ENCODE data around the gene ANAPC5.
"Not testable (repeated sequence)": the region's sequence is repeated elsewhere in the genome, so short reads cannot be mapped to it uniquely, and the experiment has no call there.

Gene ANAPC5

GRCh38 chr12:121310231-121310630, 42.0 kb downstream of the ANAPC5 start:
- DNase-seq = not testable (repeated sequence)

- DNase-seq = not testable (repeated sequence)
Observed at GRCh38 chr12:121307397-121307796, 44.8 kb downstream of the ANAPC5 start.

- DNase-seq = no peak
Observed at GRCh38 chr12:121304306-121304705, 47.9 kb downstream of the ANAPC5 start.

- peak; percentile 17 to 21 for DNase-seq
Observed at GRCh38 chr12:121301876-121302275, 50.3 kb downstream of the ANAPC5 start.

GRCh38 chr12:121300083-121300819, 52.0 kb downstream of the ANAPC5 start:
- DNase-seq = no peak

GRCh38 chr12:121299662-121300061, 52.5 kb downstream of the ANAPC5 start:
- DNase-seq = no peak

- DNase-seq = not testable (repeated sequence)
Observed at GRCh38 chr12:121298411-121298810, 53.8 kb downstream of the ANAPC5 start.

- peak; percentile 52 to 55 for DNase-seq
Observed at GRCh38 chr12:121297435-121297991, 54.7 kb downstream of the ANAPC5 start.

- DNase-seq = peak; percentile 81 to 92
Observed at GRCh38 chr12:121296618-121297434, 55.4 kb downstream of the ANAPC5 start, which contains the start of gene CAMKK2. CAMKK2 (minus strand) TSS chr12:121296709; CDS start chr12:121274526, 22,183 bp downstream.

GRCh38 chr12:121295746-121296617, 56.2 kb downstream of the ANAPC5 start:
- DNase-seq = peak; percentile 37 to 54

GRCh38 chr12:121295116-121295745, 57.0 kb downstream of the ANAPC5 start:
- peak; percentile 22 to 46 for DNase-seq

- DNase-seq = no peak
Observed at GRCh38 chr12:121294151-121294889, 57.9 kb downstream of the ANAPC5 start.

- no peak for DNase-seq
Observed at GRCh38 chr12:121293603-121294002, 58.6 kb downstream of the ANAPC5 start.

- DNase-seq = no peak
Observed at GRCh38 chr12:121290410-121290809, 61.8 kb downstream of the ANAPC5 start.

- no peak for DNase-seq
Observed at GRCh38 chr12:121289962-121290361, 62.2 kb downstream of the ANAPC5 start.

- DNase-seq = no peak
Observed at GRCh38 chr12:121288986-121289385, 63.2 kb downstream of the ANAPC5 start.

- DNase-seq = peak; percentile 56 to 67
Observed at GRCh38 chr12:121288158-121288845, 63.9 kb downstream of the ANAPC5 start.

- peak; percentile 91 to 92 for DNase-seq
Observed at GRCh38 chr12:121287267-121287954, 64.8 kb downstream of the ANAPC5 start.

GRCh38 chr12:121285856-121286255, 66.4 kb downstream of the ANAPC5 start:
- DNase-seq = no peak

Data from inflammatory macrophage (primary cell).